K562 (cell line): Measurements from ENCODE around the gene SDHC. TPM values are rescaled to one million over a fixed set of nuclear protein-coding genes. Genes with fewer than 3 reads are reported as not detected.

Experiments used
- ATAC-seq: fragments of 200-7000 bp; cut with Tn5 transposase; 3 replicates; pipeline ENCODE4 v1.9.1; 2020; ENCODE audit warnings: moderate library complexity
- BruUV-seq: library from RNA; stranded (reverse); fragments of 400-500 nt; replicated peaks from 2 replicates; lab custom pipeline; 2021; lab: Mats Ljungman, UMichigan
- CTCF ChIA-PET: fragments of 300-600 bp; formaldehyde crosslinking; extraction: SDS; loops from one replicate; lab custom pipeline; 2021; ENCODE audit warnings: low intra/inter-chr PET ratio; lab: Yijun Ruan, JAX
- POLR2A ChIA-PET: fragments of 300-600, 350-650 bp; sonication (Branson Sonifier 250); formaldehyde crosslinking; extraction: SDS; loops from one replicate; lab custom pipeline; 2021; ENCODE audit warnings: antibody characterized with exemption, inconsistent platforms; lab: Yijun Ruan, JAX
- DNase-seq, 4 experiments: peaks; one replicate each; pipeline versions ENCODE4 v3.0.0 to v3.0.0-alpha.2; 2011 to 2018; ENCODE audit warnings: low spot score in 3 of 4, mixed read lengths in 3 of 4; ENCODE audit errors: extremely low read depth in 1 of 4
- FAIRE-seq: peaks from 2 replicates; lab custom pipeline; 2011; peaks lifted over from hg19 to GRCh38; lab: Jason Lieb, UNC
- H2AFZ ChIP-seq: 2 replicates; pipeline ENCODE4 v1.6.0; 2011; ENCODE audit warnings: low read depth, low read length, control low read depth, inconsistent platforms
- H3K27ac ChIP-seq: fragments of 200-600 bp; 3 replicates; pipeline ENCODE4 v1.8.0; 2011; ENCODE audit warnings: low read depth, mild to moderate bottlenecking, control low read depth, inconsistent platforms, low read length, moderate library complexity, mixed read lengths; ENCODE audit errors: extremely low read depth
- H3K27me3 ChIP-seq, 2 experiments: fragments of 300-600 bp in 1 of 2; 2 replicates in 1 of 2; 3 replicates in 1 of 2; pipeline versions ENCODE4 v1.6.0 to v1.8.0; 2011; ENCODE audit warnings: inconsistent platforms in 2 of 2, low read length in 2 of 2, mild to moderate bottlenecking in 1 of 2, mixed read lengths in 1 of 2, moderate library complexity in 1 of 2; ENCODE audit not compliant: control insufficient read depth in 2 of 2, insufficient read depth in 2 of 2
- H3K36me3 ChIP-seq: fragments of 300-600 bp; 3 replicates; pipeline ENCODE4 v1.8.0; 2011; ENCODE audit warnings: mild to moderate bottlenecking, low read length, inconsistent platforms; ENCODE audit not compliant: control insufficient read depth, insufficient read depth
- H3K4me1 ChIP-seq, 2 experiments: fragments of 200-600 bp in 1 of 2; replicated peaks in 1 of 2; 2 replicates in 1 of 2; 3 replicates in 1 of 2; pipeline versions ENCODE4 v1.5.1 to v1.8.0; 2011; ENCODE audit warnings: inconsistent platforms in 2 of 2, low read length in 2 of 2, mild to moderate bottlenecking in 1 of 2, mixed read lengths in 1 of 2, moderate library complexity in 1 of 2; ENCODE audit not compliant: control insufficient read depth in 2 of 2, insufficient read depth in 2 of 2
- H3K4me2 ChIP-seq: 2 replicates; pipeline ENCODE4 v1.6.1; 2011; ENCODE audit warnings: low read length, control low read depth, inconsistent platforms, mixed read lengths; ENCODE audit not compliant: insufficient read depth
- H3K4me3 ChIP-seq: fragments of 200-600 bp; sonication (generic), shearing (Covaris generic); 2 replicates; pipeline ENCODE4 v1.5.1; 2016; ENCODE audit warnings: control low read depth, inconsistent platforms
- H3K79me2 ChIP-seq: fragments of 200-600 bp; 3 replicates; pipeline ENCODE4 v1.8.0; 2011; ENCODE audit warnings: low read length, inconsistent platforms; ENCODE audit not compliant: control insufficient read depth, insufficient read depth
- H3K9ac ChIP-seq, 2 experiments: 2 replicates each; pipeline versions ENCODE4 v1.6.0 to v1.6.1; 2011; ENCODE audit warnings: low read depth in 2 of 2, low read length in 2 of 2, control low read depth in 1 of 2, inconsistent platforms in 1 of 2, mild to moderate bottlenecking in 1 of 2, mixed read lengths in 1 of 2; ENCODE audit not compliant: insufficient read depth in 1 of 2
- H3K9me1 ChIP-seq: one replicate; pipeline ENCODE4 v1.6.0; 2011; ENCODE audit warnings: inconsistent platforms, mild to moderate bottlenecking, low read length, moderate library complexity; ENCODE audit not compliant: control insufficient read depth, insufficient read depth
- H3K9me3 ChIP-seq: replicated peaks from 2 replicates; pipeline ENCODE4 v1.5.1; 2011; ENCODE audit warnings: low read depth, low read length, inconsistent platforms; ENCODE audit not compliant: control insufficient read depth, insufficient read depth
- H4K20me1 ChIP-seq: replicated peaks from 2 replicates; pipeline ENCODE4 v1.6.1; 2011; ENCODE audit warnings: low read length, inconsistent platforms, mixed read lengths; ENCODE audit not compliant: control insufficient read depth, insufficient read depth
- CBFB ChIP-seq: sonication (generic); formaldehyde crosslinking; IDR thresholded peaks from 2 replicates; pipeline ENCODE4 v1.4.0; 2020; ENCODE audit warnings: mild to moderate bottlenecking, missing genetic modification reagents
- CCNT2 ChIP-seq: IDR thresholded peaks from 2 replicates; pipeline ENCODE4 v1.6.1; 2011; ENCODE audit warnings: borderline replicate concordance, low read depth, mild to moderate bottlenecking, moderate library complexity, mixed read lengths, low read length; ENCODE audit not compliant: insufficient read length; ENCODE audit errors: extremely low read depth
- DDX20 ChIP-seq: fragments of 450-650 bp; IDR thresholded peaks from 2 replicates; pipeline ENCODE4 v1.6.1; 2016; ENCODE audit warnings: missing genetic modification characterization, low read depth, mild to moderate bottlenecking, missing compliant biosample characterization, moderate library complexity
- ELF1 ChIP-seq: fragments of 200-800 bp; sonication (Bioruptor generic); IDR thresholded peaks from 2 replicates; pipeline ENCODE4 v1.6.1; 2016; ENCODE audit warnings: missing genetic modification characterization, missing compliant biosample characterization
- KDM2B ChIP-seq: fragments of 250-450 bp; sonication (Bioruptor Pico); IDR thresholded peaks from 2 replicates; pipeline ENCODE4 v1.8.0; 2021; ENCODE audit warnings: mild to moderate bottlenecking, moderate library complexity
- POLR2B ChIP-seq: fragments of 450-650 bp; IDR thresholded peaks from 2 replicates; pipeline ENCODE4 v1.6.1; 2018; ENCODE audit warnings: low read depth; ENCODE audit not compliant: partially characterized antibody
- SETDB1 ChIP-seq: IDR thresholded peaks from one replicate; pipeline ENCODE4 v1.6.1; 2012; ENCODE audit warnings: low read length, control low read depth, inconsistent platforms
- SIN3B ChIP-seq: fragments of 450-650 bp; IDR thresholded peaks from 2 replicates; pipeline ENCODE4 v1.6.1; 2017; ENCODE audit warnings: low read depth, mild to moderate bottlenecking, moderate library complexity
- SRF ChIP-seq, 2 experiments: fragments of 250-450, 450-650 bp in 1 of 2; sonication (Bioruptor Pico) in 1 of 2; sonication (generic) in 1 of 2; formaldehyde crosslinking; IDR thresholded peaks; 2 replicates each; pipeline versions ENCODE4 v1.5.0 to v1.5.1; 2020 to 2022; ENCODE audit warnings: mild to moderate bottlenecking in 1 of 2, missing genetic modification reagents in 1 of 2
- TBP ChIP-seq: optimal IDR thresholded peaks from 2 replicates; pipeline ENCODE3; 2011; ENCODE audit warnings: low read depth, low read length, improper control_type of control experiment
- ZNF253 ChIP-seq: fragments of 250-450 bp; sonication (Bioruptor Pico); conservative IDR thresholded peaks from 2 replicates; pipeline ENCODE4 v1.6.1; 2021; ENCODE audit warnings: mild to moderate bottlenecking
- ZNF282 ChIP-seq: sonication (generic); formaldehyde crosslinking; IDR thresholded peaks from 2 replicates; pipeline ENCODE4 v1.8.1; 2023; ENCODE audit warnings: missing genetic modification reagents
- ZNF551 ChIP-seq: fragments of 250-450 bp; sonication (Bioruptor Pico); IDR thresholded peaks from 2 replicates; pipeline ENCODE4 v1.5.0; 2021; ENCODE audit warnings: mild to moderate bottlenecking, moderate library complexity
- ZNF586 ChIP-seq: fragments of 450-650 bp; formaldehyde crosslinking; conservative IDR thresholded peaks from 2 replicates; pipeline ENCODE4 v1.4.0; 2020; ENCODE audit warnings: mild to moderate bottlenecking, moderate library complexity
- WGBS: fragments of 100-300 bp; shearing (Covaris generic); methylation state at CpG from one replicate; pipeline ENCODE4 v1.1.6; 2016; ENCODE audit warnings: low coverage, mixed read lengths; ENCODE audit not compliant: insufficient coverage; ENCODE audit errors: missing lambda C conversion rate; 5-methylcytosine and 5-hydroxymethylcytosine counted together
- in situ Hi-C: fragments of 300-500 bp; cut with MboI; formaldehyde crosslinking; loops from 4 replicates; pipeline ENCODE4 v1.15.0; 2018; ENCODE audit warnings: inconsistent platforms, mixed read lengths
- intact Hi-C: fragments of 100-400 bp; cut with micrococcal nuclease; formaldehyde crosslinking; loops from 2 replicates; pipeline ENCODE4 v1.14.2; 2022
- polyA plus RNA-seq, 8 experiments: library from polyadenylated mRNA; depleted of rRNA in 4 of 8; stranded (reverse) in 5 of 8; unstranded in 3 of 8; fragments of >200 nt; fragmentation: Nextera tagmentation in 2 of 8; fragmentation: Illumina TruSeq in 1 of 8; extraction: Ambion mirVana in 2 of 8; extraction: Trizol in 1 of 8; gene quantifications; 2 replicates each; pipeline versions ENCODE4 v1.2.1 to v1.2.3, GENCODE V29; 2011 to 2014; ENCODE audit warnings: inconsistent platforms in 1 of 8, missing spikeins in 1 of 8
- total RNA-seq, 7 experiments: library from RNA; depleted of rRNA in 6 of 7; stranded (reverse); fragments of >200 nt in 6 of 7; fragmentation: Illumina TruSeq in 2 of 7; extraction: Trizol in 2 of 7; gene quantifications; 2 replicates each; pipeline versions ENCODE4 v1.2.1 to v1.2.3, GENCODE V29; 2011 to 2021; ENCODE audit warnings: low replicate concordance in 1 of 7
- TF ChIP-seq, protein P1 (sequence below): sonication (generic); formaldehyde crosslinking; IDR thresholded peaks from 2 replicates; pipeline ENCODE4 v1.8.0; 2023; ENCODE audit warnings: missing genetic modification reagents, mild to moderate bottlenecking, borderline replicate concordance

SDHC gene
- total and polyA plus RNA-seq, 9 of the 15 experiments (the other 6 are each of a cell fraction or from before 2014, with no cell fraction given) = 7.7 to 309 (median 174) TPM

DNA sequence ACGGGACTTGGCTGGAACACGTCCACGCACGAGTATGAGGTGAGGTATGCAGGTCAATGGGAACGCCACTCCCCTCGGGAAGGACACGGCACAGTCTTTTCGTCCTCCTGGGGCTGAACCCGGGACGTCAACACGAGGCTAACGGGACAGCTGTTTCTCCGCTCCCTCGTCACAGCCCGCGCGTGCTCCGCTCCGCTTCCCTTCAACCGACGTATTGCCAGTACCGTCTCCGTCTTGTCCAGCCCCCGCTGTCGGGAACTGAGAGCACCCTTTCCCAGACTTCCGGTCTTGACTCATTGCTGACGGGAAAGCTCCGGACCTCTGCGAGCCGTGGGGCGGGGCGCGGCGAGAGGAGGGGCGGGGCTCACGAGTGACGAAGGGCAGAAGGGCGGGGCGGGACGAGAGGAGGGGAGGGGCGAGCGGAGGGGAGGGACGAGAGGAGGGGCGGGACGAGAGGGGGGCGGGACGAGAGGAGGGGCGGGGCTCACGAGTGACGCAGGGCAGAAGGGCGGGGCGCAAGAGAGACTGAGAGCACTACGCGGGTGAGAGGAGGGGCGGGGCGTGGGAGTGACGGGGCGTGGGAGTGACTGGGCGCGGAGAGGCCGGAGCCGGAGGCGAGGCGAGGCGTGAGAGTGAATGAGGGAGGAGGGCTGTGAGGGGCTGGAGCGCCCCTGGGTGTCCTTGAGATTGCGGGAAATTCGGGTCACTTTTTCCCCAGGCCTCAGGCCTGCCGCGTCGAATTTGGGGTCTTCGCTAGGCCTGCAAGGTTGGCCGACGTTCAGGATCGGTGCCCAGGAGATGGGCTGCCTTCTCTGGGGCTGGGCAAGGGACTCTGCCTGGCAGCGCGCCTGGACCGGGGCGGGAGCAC is 75.7 kb downstream of the SDHC start:
- Histone ChIP-seq H3K27ac (peak overlapping the region; percentile 94), H3K27me3 (no peaks in the 10 kb centered on the region), H3K4me2 (peak overlapping the region; percentile 99), H3K4me3 (peak overlapping the region; percentile 55), H4K20me1 (no peaks in the 10 kb centered on the region), H3K79me2 (no peaks in the 10 kb centered on the region), H3K9ac (peak overlapping the region; percentile 90 to 97), H3K4me1 (peaks cover 9 to 16% of the 10 kb centered on the region in 2 experiments; a peak in 3 of 5 replicates), H2AFZ (peak overlapping the region; percentile 94), H3K9me1 (no peaks in the 10 kb centered on the region), H3K9me3 (no peaks in the 10 kb centered on the region), H3K36me3 (no peaks in the 10 kb centered on the region)
- intact Hi-C loops (no loop called here), in situ Hi-C loops (no loop called here)
- peak; percentile 94 to 96 (median 94) for DNase-seq
- 1% methylated on average over 42 of the region's 79 CpGs for WGBS
- ChIA-PET CTCF (no interaction called here), POLR2A (interaction anchor here (0.5 to 1.8 kb wide), 9 partner anchors 10 to 463 kb away, joined by 3 to 8 read pairs (median 3); partner anchors contain the start of genes ADAMTS4, NDUFS2 and SDHC)
- peak; percentile 52 for FAIRE-seq
- peak; percentile 94 for ATAC-seq
- no TSS peak for BruUV-seq
- TF ChIP-seq CBFB (CRISPR knock-in tag) (no peak), TBP (peak; percentile 84), ZNF282 (CRISPR knock-in tag) (no peak), SIN3B (0 out of 2 replicates have a peak, but pooled peaks have one; percentile 23), KDM2B (no peak), POLR2B (peak; percentile 92), ZNF253 (CRISPR knock-in tag) (no peak), ZNF586 (no peak), CCNT2 (no peak), SRF (CRISPR knock-in tag; IDR thresholded peaks at IDR 0.05) (peak in 1 of 2 experiments; percentile 82; a peak in 2 of 4 replicates), SETDB1 (no peak), DDX20 (no peak), ZNF551 (CRISPR knock-in tag) (no peak), ELF1 (peak; percentile 90)
- TF ChIP-seq, protein P1, sequence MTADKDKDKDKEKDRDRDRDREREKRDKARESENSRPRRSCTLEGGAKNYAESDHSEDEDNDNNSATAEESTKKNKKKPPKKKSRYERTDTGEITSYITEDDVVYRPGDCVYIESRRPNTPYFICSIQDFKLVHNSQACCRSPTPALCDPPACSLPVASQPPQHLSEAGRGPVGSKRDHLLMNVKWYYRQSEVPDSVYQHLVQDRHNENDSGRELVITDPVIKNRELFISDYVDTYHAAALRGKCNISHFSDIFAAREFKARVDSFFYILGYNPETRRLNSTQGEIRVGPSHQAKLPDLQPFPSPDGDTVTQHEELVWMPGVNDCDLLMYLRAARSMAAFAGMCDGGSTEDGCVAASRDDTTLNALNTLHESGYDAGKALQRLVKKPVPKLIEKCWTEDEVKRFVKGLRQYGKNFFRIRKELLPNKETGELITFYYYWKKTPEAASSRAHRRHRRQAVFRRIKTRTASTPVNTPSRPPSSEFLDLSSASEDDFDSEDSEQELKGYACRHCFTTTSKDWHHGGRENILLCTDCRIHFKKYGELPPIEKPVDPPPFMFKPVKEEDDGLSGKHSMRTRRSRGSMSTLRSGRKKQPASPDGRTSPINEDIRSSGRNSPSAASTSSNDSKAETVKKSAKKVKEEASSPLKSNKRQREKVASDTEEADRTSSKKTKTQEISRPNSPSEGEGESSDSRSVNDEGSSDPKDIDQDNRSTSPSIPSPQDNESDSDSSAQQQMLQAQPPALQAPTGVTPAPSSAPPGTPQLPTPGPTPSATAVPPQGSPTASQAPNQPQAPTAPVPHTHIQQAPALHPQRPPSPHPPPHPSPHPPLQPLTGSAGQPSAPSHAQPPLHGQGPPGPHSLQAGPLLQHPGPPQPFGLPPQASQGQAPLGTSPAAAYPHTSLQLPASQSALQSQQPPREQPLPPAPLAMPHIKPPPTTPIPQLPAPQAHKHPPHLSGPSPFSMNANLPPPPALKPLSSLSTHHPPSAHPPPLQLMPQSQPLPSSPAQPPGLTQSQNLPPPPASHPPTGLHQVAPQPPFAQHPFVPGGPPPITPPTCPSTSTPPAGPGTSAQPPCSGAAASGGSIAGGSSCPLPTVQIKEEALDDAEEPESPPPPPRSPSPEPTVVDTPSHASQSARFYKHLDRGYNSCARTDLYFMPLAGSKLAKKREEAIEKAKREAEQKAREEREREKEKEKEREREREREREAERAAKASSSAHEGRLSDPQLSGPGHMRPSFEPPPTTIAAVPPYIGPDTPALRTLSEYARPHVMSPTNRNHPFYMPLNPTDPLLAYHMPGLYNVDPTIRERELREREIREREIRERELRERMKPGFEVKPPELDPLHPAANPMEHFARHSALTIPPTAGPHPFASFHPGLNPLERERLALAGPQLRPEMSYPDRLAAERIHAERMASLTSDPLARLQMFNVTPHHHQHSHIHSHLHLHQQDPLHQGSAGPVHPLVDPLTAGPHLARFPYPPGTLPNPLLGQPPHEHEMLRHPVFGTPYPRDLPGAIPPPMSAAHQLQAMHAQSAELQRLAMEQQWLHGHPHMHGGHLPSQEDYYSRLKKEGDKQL (CRISPR knock-in tag) = no peak
